Skeletal muscle cell (primary cell): ENCODE measurements around the gene ARHGAP6.
A peak's percentile ranks its signal among the peaks of the same experiment; 100 is the strongest.

Experiments
- DNase-seq: peaks from one replicate; pipeline ENCODE4 v3.0.0-alpha.2; 2010; ENCODE audit warnings: low read depth
- H3K4me3 ChIP-seq: 2 replicates; pipeline ENCODE4 v1.5.1; 2011; ENCODE audit warnings: low read depth, mild to moderate bottlenecking, control low read depth, low read length, moderate library complexity

Gene ARHGAP6

DNA sequence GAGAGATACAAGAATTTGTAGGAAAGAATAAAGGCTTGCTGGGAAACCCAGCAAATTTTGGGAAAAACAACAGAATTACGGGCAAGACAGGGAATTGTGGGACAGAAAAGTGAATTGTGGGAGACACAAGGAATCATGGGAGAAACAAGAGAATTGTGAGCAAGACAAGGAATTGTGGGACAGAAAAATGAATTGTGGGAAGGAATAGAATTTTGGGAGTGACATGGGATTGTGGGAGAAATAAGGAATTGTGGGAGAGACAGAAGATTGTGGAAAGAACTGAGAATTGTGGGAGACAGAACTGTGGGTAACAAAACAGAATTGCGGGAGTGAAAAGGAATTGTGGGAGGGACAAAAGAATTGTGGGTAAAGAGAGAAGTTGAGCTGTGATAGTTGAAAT is 555.8 kb downstream of the ARHGAP6 start:
- DNase-seq: no peak
- H3K4me3 ChIP-seq: no peak overlapping the region

DNA sequence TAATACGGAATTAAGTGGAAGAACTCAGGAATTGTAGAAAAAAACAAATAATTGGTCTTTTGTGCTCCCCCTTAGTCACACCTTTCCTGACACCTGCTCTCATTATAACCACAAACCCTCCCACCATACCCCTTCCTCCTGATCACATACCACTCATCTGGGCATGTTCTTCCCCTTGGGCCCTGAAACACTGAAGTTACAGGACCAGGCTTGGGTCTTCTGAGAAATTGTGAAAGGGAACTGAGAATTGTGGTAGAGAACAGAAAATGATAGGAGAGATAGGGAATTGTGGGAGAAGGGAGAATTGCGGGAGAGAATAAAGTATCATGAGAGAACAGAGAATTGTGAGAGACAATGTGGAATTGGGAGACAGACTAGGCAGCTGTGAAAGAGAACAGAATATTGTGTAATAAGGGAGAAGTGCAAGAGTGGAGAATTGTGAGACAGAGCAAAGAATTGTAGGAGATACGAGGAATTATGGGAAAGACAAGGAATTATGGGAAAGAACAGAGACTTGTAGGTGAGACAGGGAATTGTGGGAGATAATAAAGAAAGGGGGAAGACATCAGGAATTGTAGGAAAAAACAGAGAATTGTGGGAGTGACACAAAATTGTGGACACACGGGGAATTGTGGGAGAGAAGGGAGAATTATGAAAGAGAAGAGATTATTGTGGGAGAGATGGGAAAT is 557.3 kb downstream of the ARHGAP6 start:
- H3K4me3 ChIP-seq: no peak overlapping the region
- DNase-seq: no peak

DNA sequence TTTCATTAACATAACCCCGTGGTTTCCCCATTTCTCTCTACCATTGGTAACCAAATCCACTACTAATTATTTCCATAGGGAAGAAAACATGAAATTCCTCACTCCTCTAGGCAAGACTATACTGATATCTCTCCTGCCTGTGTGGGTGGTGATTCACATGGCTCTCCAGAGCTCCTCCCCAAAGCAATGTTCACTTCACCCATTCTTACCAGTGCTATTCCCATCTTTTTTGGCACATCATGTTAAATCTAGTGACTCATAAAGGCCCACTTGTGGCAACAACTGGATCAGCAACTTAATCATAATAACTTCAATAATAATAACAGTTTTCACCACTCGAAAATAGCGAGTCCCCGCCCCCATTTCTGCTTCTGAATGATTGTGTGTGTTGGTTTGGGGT is 560.6 kb downstream of the ARHGAP6 start:
- DNase-seq: no peak
- H3K4me3 ChIP-seq: no peak overlapping the region

DNA sequence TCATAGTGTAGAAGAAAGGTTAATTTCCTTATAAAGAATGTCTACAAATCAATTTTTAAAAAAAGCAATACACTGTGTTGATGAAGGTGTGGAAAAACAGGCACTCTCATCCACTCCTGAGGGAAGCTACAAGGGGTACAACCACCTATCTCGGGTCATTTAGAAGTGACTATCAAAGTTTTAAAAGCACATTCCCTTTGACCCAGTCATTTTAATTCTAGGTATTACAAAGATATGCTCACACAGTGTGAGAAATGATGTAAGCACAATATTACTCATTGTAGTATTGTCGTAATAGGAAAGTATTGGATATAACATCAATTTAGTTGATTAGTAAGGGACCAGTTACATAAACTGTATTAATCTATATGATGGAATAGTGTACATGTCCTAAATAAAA is 562.0 kb downstream of the ARHGAP6 start:
- no peak overlapping the region for H3K4me3 ChIP-seq
- DNase-seq: no peak

DNA sequence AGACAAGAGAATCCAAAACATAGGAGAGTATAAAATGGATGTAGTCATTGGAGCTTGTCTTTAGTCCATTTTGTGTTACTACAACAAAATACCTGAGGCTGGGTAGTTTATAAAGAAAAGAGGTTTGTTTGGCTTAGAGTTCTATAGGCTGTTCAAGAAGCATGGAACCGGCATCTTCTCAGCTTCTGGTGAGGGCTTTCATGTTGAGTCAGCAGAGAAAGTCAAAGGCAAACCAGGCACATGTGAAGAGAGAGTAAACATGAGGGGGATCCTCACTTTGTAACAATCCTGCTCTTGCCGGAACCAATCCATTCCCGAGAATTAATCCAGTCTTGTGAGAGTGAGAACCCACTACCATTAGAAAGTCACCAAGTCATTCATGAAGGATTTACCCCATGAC is 562.7 kb downstream of the ARHGAP6 start:
- no peak overlapping the region for H3K4me3 ChIP-seq
- DNase-seq: no peak

DNA sequence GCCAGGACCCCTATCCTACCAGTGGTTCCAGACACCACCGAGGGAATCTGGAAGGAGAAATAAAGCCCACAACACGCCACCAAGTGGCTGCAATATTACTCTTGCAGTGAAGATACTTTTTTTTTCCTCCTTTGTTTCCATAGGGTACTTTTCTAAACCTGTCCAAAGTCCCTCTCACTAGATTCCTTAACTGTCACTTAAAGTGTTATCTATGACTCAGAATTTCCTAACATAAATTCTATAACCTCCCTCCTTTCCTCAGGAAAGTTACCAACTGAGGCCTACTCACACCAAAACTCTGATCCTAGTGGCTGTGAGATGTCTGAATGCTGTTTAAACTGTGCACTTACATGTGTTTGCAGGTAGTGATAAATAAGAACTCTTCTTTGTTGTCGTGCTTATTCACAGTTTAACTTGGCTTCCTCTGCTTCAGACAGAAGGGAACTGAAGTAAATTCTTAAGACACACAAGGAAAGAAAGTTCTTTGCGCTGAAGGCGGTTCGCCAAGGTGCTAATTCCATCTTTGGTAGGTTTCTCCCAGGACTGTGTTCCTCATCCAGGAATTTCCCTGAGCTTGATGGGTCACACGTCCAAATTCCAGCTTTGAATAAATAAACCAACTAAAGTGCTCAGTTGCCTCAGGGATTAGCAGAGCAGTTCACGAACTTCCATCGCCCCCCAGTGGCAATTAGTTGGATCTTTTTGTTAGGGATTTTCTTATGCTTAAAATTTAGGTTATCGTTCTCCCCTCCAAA is 565.3 kb downstream of the ARHGAP6 start:
- peak; percentile 16 for DNase-seq
- H3K4me3 ChIP-seq: no peak overlapping the region

DNA sequence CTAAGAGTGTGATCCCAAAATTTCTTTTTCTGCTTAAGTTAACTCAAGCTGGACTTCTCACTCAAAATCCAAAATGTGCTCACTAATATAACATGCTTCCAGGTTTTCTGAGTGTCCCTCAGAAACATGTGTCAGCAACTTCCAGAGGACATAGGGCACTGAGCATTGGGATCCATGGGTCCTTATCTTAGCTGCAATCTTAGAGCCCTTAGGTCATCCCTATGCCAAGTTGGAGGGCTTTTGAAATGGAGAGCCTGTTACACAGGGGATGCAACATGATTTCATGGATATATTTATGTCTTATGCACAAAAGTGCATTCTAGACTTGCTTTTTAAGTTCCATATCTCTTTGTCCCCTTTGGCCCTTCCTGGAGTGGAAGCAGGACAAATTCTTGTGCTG is 566.3 kb downstream of the ARHGAP6 start:
- no peak for DNase-seq

DNA sequence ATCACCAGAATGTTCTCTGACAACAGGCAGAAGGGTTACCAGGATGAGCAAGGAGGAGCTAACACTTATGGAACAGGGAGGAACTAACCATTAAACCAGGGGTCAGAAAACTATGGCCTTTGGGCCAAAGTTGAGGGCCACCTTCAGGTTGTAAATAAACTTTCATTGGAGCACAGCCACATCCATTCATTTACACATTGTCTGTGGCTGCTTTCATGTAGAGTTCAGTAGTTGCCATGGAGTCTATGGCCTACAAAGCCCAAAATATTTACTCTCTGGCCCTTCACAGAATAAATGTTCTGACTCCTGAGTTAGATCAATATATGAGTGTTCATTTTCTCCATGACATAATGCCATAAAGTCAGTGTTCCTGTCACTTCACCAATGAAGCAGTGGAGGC is 567.8 kb downstream of the ARHGAP6 start:
- no peak for DNase-seq
- no peak overlapping the region for H3K4me3 ChIP-seq

More for the DNA sequence above, 566.3 kb downstream of the ARHGAP6 start:
- no peak overlapping the region for H3K4me3 ChIP-seq

DNA sequence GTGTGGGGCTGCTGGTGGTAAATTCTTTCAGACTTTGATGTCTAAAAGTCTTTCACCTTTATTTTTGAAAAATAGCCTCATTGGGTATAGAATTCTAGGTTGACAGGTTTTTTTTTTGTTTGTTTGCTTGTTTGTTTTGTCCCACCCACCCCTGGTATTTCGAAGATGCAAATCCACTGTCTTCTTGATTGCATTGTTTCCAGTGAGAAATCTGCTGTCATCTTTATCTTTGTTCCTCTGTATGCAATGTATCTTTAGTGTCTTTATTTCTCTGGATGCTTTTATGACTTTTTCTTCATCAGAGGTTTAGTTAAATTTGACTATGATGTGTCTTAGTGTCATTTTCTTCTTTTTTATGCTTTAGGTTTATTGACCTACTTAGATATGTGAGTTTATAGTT is 575.9 kb downstream of the ARHGAP6 start:
- DNase-seq: no peak
- no peak overlapping the region for H3K4me3 ChIP-seq
